ENCODE data around the gene SREBF1. TPM values are rescaled to one million over a fixed set of nuclear protein-coding genes. Genes with fewer than 3 reads are reported as not detected.

The SREBF1 gene
- total and polyA plus RNA-seq, 2 of the 8 experiments (the other 6 are each of a cell fraction or from before 2014, with no cell fraction given) = 28.6 to 70.8 TPM

DNA sequence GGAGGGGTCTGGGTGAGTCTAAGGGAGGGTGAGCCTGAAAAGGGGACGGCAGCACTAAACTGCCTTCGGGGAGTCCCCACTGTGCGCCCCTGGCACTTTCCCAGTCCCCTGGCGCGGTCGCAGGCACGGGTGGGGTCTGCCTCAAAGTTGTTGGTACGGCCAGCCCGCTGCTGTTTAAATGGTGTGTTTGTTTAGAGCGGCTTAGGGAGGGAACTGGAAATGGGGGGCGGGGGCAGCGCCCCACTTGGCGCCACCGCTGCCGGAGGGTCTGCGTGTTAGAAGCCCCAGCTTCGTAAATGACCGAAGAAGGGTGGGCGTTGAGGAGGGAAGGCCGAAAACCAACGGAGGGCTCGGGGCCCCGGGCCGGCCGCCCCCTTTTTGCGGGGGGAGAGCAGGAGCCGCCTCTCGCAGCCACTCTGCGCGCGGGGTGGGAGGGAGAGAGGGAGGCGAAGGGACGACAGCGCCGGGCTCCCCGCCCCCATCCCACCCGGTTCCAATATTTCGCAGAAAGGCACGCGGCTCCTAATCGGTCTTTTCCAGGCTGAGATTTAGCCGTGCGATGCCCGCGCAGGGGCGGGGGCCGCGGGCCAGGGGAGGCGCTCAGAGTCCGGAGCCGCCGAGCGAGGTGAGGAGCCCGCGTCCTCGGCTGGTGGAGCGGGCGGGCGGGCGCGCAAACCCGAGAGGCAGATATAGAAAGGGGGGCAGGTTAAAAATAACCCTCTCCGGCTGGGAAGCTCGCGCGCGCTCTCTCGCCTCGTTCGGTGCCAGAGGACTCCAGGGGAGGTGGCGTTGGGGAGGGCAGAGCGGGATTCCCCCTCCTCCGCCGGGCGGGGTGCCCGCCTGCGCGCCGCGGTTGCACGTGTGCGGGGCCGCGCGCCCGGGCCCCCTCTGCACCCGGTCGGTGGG lies 54.9 kb downstream of the SREBF1 start (continued):
- TF ChIP-seq, protein P1, sequence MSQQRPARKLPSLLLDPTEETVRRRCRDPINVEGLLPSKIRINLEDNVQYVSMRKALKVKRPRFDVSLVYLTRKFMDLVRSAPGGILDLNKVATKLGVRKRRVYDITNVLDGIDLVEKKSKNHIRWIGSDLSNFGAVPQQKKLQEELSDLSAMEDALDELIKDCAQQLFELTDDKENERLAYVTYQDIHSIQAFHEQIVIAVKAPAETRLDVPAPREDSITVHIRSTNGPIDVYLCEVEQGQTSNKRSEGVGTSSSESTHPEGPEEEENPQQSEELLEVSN (IDR thresholded peaks at IDR 0.05) = 0 out of 2 replicates have a peak, but pooled peaks have one; percentile 20
- TF ChIP-seq TAF7 (optimal IDR thresholded peaks at IDR 0.05; ENCODE audit: borderline replicate concordance, low read depth, low read length) (no peak), KDM4A (IDR thresholded peaks at IDR 0.05; ENCODE audit: low read depth, low read length, severe bottlenecking) (peak; percentile 69), HDAC2 (IDR thresholded peaks at IDR 0.05; ENCODE audit: borderline replicate concordance in 1 of 2, low read depth in 2 of 2, low read length in 2 of 2) (no peak)
